Neural cell (in vitro differentiated cells): ENCODE data around the gene SPRR2G. TPM values are rescaled to one million over a fixed set of nuclear protein-coding genes. Genes with fewer than 3 reads are reported as not detected.
"Not testable (repeated sequence)": the region's sequence is repeated elsewhere in the genome, so short reads cannot be mapped to it uniquely, and the experiment has no call there.

Experiments used
- H2AFZ ChIP-seq: fragments of 200-600, 300-800 bp; sonication (generic), shearing (Covaris generic); 2 replicates; pipeline ENCODE4 v1.6.0; 2014; ENCODE audit warnings: low read depth, mild to moderate bottlenecking, antibody characterized with exemption, low read length, moderate library complexity
- H3F3A ChIP-seq: fragments of 200-600 bp; shearing (Covaris generic); 2 replicates; pipeline ENCODE4 v1.6.1; 2016; ENCODE audit warnings: mild to moderate bottlenecking, moderate library complexity, mixed read lengths, antibody characterized with exemption, low read length; ENCODE audit not compliant: insufficient read depth, poor library complexity, severe bottlenecking
- H3K27ac ChIP-seq: fragments of 200-600, 300-800 bp; sonication (generic), shearing (Covaris generic); 2 replicates; pipeline ENCODE4 v1.5.1; 2014; ENCODE audit warnings: mild to moderate bottlenecking, low read length, moderate library complexity
- H3K27me3 ChIP-seq: fragments of 300-800, 200-600 bp; sonication (generic), shearing (Covaris generic); 2 replicates; pipeline ENCODE4 v1.6.0; 2014; ENCODE audit warnings: mild to moderate bottlenecking, low read depth, low read length, moderate library complexity; ENCODE audit not compliant: insufficient read depth
- H3K36me3 ChIP-seq: fragments of 300-800, 200-600 bp; sonication (generic), shearing (Covaris generic); 2 replicates; pipeline ENCODE4 v1.5.1; 2014; ENCODE audit warnings: mild to moderate bottlenecking, antibody characterized with exemption, low read length, moderate library complexity; ENCODE audit not compliant: insufficient read depth
- H3K4me2 ChIP-seq: fragments of 300-800, 200-600 bp; sonication (generic), shearing (Covaris generic); 2 replicates; pipeline ENCODE4 v1.6.0; 2014; ENCODE audit warnings: mild to moderate bottlenecking, low read length
- H3K4me3 ChIP-seq: fragments of 300-800, 200-600 bp; sonication (generic), shearing (Covaris generic); 2 replicates; pipeline ENCODE4 v1.5.1; 2014; ENCODE audit warnings: mild to moderate bottlenecking, low read length, moderate library complexity
- H3K79me2 ChIP-seq: fragments of 200-600 bp; shearing (Covaris generic); replicated peaks from 2 replicates; pipeline ENCODE4 v1.6.0; 2014; ENCODE audit warnings: mild to moderate bottlenecking, low read length, moderate library complexity; ENCODE audit not compliant: insufficient read depth
- H3K9ac ChIP-seq: fragments of 300-800, 200-600 bp; sonication (generic), shearing (Covaris generic); 2 replicates; pipeline ENCODE4 v1.6.1; 2016; ENCODE audit warnings: mild to moderate bottlenecking, low read length, mixed read lengths
- H3K9me2 ChIP-seq: fragments of 200-600 bp; shearing (Covaris generic); 2 replicates; pipeline ENCODE4 v1.6.1; 2016; ENCODE audit warnings: mild to moderate bottlenecking, low read length, mixed read lengths; ENCODE audit not compliant: insufficient read depth
- H3K9me3 ChIP-seq: fragments of 200-600, 300-800 bp; sonication (generic), shearing (Covaris generic); 2 replicates; pipeline ENCODE4 v1.6.1; 2016; ENCODE audit warnings: mild to moderate bottlenecking, mixed run types, low read length, moderate library complexity, mixed read lengths
- H4K20me1 ChIP-seq: fragments of 200-600 bp; shearing (Covaris generic); 2 replicates; pipeline ENCODE4 v1.6.1; 2016; ENCODE audit warnings: mild to moderate bottlenecking, mixed run types; ENCODE audit not compliant: insufficient read depth
- EP300 ChIP-seq: fragments of 450-650 bp; conservative IDR thresholded peaks from 2 replicates; pipeline ENCODE4 v1.6.1; 2014; ENCODE audit warnings: antibody characterized with exemption, mild to moderate bottlenecking, moderate library complexity; ENCODE audit not compliant: poor library complexity, severe bottlenecking
- MXI1 ChIP-seq: fragments of 450-650 bp; conservative IDR thresholded peaks from 2 replicates; pipeline ENCODE4 v1.6.1; 2014; ENCODE audit warnings: antibody characterized with exemption, mild to moderate bottlenecking; ENCODE audit not compliant: poor library complexity, severe bottlenecking
- POLR2AphosphoS5 ChIP-seq: IDR thresholded peaks from 2 replicates; pipeline ENCODE4 v1.6.1; 2012
- RAD21 ChIP-seq: fragments of 450-650 bp; conservative IDR thresholded peaks from 2 replicates; pipeline ENCODE4 v1.6.1; 2014; ENCODE audit warnings: antibody characterized with exemption, mild to moderate bottlenecking, moderate library complexity
- SMC3 ChIP-seq: fragments of 450-650 bp; conservative IDR thresholded peaks from 2 replicates; pipeline ENCODE4 v1.6.1; 2014; ENCODE audit warnings: antibody characterized with exemption, mild to moderate bottlenecking, moderate library complexity; ENCODE audit not compliant: poor library complexity
- TAF1 ChIP-seq: IDR thresholded peaks from 2 replicates; pipeline ENCODE4 v1.6.1; 2012; ENCODE audit warnings: low read depth
- polyA plus RNA-seq: library from polyadenylated mRNA; depleted of rRNA; stranded (reverse); fragments of >200 nt; gene quantifications from 2 replicates; pipeline ENCODE4 v1.2.3, GENCODE V29; 2014
- TF ChIP-seq, protein P1 (sequence below): IDR thresholded peaks from 2 replicates; pipeline ENCODE4 v1.6.1; 2012; ENCODE audit warnings: borderline replicate concordance
- TF ChIP-seq, protein P2 (sequence below): fragments of 450-650 bp; IDR thresholded peaks from 2 replicates; pipeline ENCODE4 v1.5.1; 2014; ENCODE audit warnings: antibody characterized with exemption, mild to moderate bottlenecking, moderate library complexity; ENCODE audit not compliant: poor library complexity, severe bottlenecking

The SPRR2G gene
- polyA plus RNA-seq, 1 donor from 2014 or later, result not detected

- TF ChIP-seq POLR2AphosphoS5, result no peak
- no peaks in the 10 kb centered on the region for H4K20me1 ChIP-seq
These were observed 17.4 kb downstream of the SPRR2G start for GRCh38 chr1:153133267-153133666.

DNA sequence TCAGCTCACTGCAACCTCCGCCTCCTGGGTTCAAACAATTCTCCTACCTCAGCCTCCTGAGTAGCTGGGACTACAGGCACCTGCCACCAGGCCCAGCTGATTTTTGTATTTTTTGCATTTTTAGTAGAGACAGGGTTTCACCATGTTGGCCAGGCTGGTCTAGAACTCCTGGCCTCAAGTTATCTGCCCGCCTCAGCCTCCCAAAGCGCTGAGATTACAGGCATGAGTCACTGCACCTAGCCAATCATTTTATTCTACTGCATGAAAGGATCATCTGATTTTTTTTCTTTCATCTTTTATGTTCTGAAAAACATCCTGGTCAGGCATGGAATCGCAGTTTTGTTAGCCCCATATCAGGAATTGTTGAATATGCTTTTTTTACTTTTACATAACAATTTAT lies 22.0 kb downstream of the SPRR2G start:
- not testable (repeated sequence) for H3K9me3 ChIP-seq, H3F3A ChIP-seq, H3K9ac ChIP-seq, H3K4me2 ChIP-seq, H3K4me3 ChIP-seq, H3K27me3 ChIP-seq, H3K27ac ChIP-seq, H4K20me1 ChIP-seq, H2AFZ ChIP-seq, H3K79me2 ChIP-seq, H3K36me3 ChIP-seq, H3K9me2 ChIP-seq

More at GRCh38 chr1:153133267-153133666, 17.4 kb downstream of the SPRR2G start:
- H3K9ac ChIP-seq, result no peak overlapping the region
- no peaks in the 10 kb centered on the region for H3K79me2 ChIP-seq
- H3K9me2 ChIP-seq, result no peaks in the 10 kb centered on the region
- no peak overlapping the region for H2AFZ ChIP-seq
- no peak overlapping the region for H3K4me3 ChIP-seq
- H3K27ac ChIP-seq, result no peak overlapping the region
- no peak overlapping the region for H3K4me2 ChIP-seq
- no peaks in the 10 kb centered on the region for H3K9me3 ChIP-seq
- H3K27me3 ChIP-seq, result no peaks in the 10 kb centered on the region
- H3K36me3 ChIP-seq, result no peaks in the 10 kb centered on the region
- no peaks in the 10 kb centered on the region for H3F3A ChIP-seq

GRCh38 chr1:153127296-153127695 lies 23.4 kb downstream of the SPRR2G start:
- no peak overlapping the region for H3K27ac ChIP-seq
- no peaks in the 10 kb centered on the region for H3K9me2 ChIP-seq
- no peak overlapping the region for H3K4me3 ChIP-seq
- no peak overlapping the region for H3K4me2 ChIP-seq
- no peak overlapping the region for H3K9ac ChIP-seq
- H3K79me2 ChIP-seq, result no peaks in the 10 kb centered on the region
- no peaks in the 10 kb centered on the region for H4K20me1 ChIP-seq
- no peaks in the 10 kb centered on the region for H3K36me3 ChIP-seq
- no peaks in the 10 kb centered on the region for H3K27me3 ChIP-seq
- TF ChIP-seq MXI1, result no peak
- H3F3A ChIP-seq, result no peaks in the 10 kb centered on the region
- no peaks in the 10 kb centered on the region for H3K9me3 ChIP-seq
- H2AFZ ChIP-seq, result no peak overlapping the region

GRCh38 chr1:153125536-153125935 lies 25.2 kb downstream of the SPRR2G start:
- Histone ChIP-seq H3K4me3 (no peak overlapping the region), H2AFZ (no peak overlapping the region), H3K36me3 (no peaks in the 10 kb centered on the region), H3K9ac (no peak overlapping the region), H3K9me2 (no peaks in the 10 kb centered on the region), H3K27me3 (no peaks in the 10 kb centered on the region), H3K27ac (no peak overlapping the region), H3K4me2 (no peak overlapping the region), H4K20me1 (no peaks in the 10 kb centered on the region), H3F3A (no peaks in the 10 kb centered on the region), H3K9me3 (no peaks in the 10 kb centered on the region), H3K79me2 (no peaks in the 10 kb centered on the region)
- no peak for TF ChIP-seq TAF1
- no peak for TF ChIP-seq MXI1
- no peak for TF ChIP-seq POLR2AphosphoS5
- TF ChIP-seq RAD21, result no peak
- TF ChIP-seq, protein P1, sequence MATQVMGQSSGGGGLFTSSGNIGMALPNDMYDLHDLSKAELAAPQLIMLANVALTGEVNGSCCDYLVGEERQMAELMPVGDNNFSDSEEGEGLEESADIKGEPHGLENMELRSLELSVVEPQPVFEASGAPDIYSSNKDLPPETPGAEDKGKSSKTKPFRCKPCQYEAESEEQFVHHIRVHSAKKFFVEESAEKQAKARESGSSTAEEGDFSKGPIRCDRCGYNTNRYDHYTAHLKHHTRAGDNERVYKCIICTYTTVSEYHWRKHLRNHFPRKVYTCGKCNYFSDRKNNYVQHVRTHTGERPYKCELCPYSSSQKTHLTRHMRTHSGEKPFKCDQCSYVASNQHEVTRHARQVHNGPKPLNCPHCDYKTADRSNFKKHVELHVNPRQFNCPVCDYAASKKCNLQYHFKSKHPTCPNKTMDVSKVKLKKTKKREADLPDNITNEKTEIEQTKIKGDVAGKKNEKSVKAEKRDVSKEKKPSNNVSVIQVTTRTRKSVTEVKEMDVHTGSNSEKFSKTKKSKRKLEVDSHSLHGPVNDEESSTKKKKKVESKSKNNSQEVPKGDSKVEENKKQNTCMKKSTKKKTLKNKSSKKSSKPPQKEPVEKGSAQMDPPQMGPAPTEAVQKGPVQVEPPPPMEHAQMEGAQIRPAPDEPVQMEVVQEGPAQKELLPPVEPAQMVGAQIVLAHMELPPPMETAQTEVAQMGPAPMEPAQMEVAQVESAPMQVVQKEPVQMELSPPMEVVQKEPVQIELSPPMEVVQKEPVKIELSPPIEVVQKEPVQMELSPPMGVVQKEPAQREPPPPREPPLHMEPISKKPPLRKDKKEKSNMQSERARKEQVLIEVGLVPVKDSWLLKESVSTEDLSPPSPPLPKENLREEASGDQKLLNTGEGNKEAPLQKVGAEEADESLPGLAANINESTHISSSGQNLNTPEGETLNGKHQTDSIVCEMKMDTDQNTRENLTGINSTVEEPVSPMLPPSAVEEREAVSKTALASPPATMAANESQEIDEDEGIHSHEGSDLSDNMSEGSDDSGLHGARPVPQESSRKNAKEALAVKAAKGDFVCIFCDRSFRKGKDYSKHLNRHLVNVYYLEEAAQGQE, result no peak
- no peak for TF ChIP-seq SMC3
- TF ChIP-seq, protein P2, sequence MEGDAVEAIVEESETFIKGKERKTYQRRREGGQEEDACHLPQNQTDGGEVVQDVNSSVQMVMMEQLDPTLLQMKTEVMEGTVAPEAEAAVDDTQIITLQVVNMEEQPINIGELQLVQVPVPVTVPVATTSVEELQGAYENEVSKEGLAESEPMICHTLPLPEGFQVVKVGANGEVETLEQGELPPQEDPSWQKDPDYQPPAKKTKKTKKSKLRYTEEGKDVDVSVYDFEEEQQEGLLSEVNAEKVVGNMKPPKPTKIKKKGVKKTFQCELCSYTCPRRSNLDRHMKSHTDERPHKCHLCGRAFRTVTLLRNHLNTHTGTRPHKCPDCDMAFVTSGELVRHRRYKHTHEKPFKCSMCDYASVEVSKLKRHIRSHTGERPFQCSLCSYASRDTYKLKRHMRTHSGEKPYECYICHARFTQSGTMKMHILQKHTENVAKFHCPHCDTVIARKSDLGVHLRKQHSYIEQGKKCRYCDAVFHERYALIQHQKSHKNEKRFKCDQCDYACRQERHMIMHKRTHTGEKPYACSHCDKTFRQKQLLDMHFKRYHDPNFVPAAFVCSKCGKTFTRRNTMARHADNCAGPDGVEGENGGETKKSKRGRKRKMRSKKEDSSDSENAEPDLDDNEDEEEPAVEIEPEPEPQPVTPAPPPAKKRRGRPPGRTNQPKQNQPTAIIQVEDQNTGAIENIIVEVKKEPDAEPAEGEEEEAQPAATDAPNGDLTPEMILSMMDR, result no peak
- TF ChIP-seq EP300, result no peak

DNA sequence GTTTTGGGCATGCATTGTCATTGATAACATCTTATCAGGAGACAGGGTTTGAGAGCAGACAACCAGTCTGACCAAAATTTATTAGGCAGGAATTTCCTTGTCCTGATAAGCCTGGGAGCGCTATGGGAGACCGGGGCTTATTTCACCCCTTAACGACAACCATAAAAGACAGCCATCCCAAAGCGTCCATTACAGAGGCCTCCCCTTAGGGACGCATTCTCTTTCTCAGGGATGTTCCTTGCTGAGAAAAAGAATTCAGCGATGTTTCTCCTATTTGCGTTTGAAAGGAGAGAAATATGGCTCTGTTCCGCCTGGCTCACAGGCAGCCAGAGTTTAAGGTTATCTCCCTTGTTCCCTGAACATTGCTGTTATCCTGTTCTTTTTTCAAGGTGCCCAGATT lies 26.9 kb downstream of the SPRR2G start:
- not testable (repeated sequence) for H3K27me3 ChIP-seq, H3K4me3 ChIP-seq, H3K27ac ChIP-seq, H2AFZ ChIP-seq, H3K9me3 ChIP-seq, H3K79me2 ChIP-seq, H3K9ac ChIP-seq, H3K4me2 ChIP-seq, H3K9me2 ChIP-seq, H3F3A ChIP-seq, H3K36me3 ChIP-seq, H4K20me1 ChIP-seq
